ENCODE measurements around the gene DDX10.

DNA sequence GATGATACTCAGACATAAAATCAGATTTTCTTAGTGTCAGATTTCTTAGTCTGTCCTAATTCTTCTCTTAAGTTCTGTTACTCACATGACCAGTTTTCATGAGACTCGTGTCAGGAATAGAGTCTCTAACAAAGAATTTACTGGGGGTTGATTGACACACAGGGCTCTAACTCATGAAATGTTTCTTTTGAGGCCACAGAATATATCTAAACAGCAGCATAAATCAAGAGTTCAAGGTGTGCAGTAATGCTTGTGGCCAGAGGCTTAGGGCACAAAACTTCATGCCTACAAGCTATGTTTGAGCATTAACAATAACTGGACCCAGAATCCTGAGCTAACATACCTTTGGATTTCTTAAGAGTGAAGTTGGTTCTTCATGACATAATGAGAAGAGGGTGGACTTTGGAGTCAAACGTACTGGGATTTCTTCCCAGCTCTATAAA lies 237.2 kb downstream of the DDX10 start:
- TF ChIP-seq, protein P1, sequence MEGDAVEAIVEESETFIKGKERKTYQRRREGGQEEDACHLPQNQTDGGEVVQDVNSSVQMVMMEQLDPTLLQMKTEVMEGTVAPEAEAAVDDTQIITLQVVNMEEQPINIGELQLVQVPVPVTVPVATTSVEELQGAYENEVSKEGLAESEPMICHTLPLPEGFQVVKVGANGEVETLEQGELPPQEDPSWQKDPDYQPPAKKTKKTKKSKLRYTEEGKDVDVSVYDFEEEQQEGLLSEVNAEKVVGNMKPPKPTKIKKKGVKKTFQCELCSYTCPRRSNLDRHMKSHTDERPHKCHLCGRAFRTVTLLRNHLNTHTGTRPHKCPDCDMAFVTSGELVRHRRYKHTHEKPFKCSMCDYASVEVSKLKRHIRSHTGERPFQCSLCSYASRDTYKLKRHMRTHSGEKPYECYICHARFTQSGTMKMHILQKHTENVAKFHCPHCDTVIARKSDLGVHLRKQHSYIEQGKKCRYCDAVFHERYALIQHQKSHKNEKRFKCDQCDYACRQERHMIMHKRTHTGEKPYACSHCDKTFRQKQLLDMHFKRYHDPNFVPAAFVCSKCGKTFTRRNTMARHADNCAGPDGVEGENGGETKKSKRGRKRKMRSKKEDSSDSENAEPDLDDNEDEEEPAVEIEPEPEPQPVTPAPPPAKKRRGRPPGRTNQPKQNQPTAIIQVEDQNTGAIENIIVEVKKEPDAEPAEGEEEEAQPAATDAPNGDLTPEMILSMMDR (IDR thresholded peaks at IDR 0.05; ENCODE audit: low read depth, low read length, poor library complexity, severe bottlenecking): no peak
- no peak for TF ChIP-seq EZH2phosphoT487 (IDR thresholded peaks at IDR 0.05; ENCODE audit: borderline replicate concordance, low read length)

Measured in DOHH2 (cell line).